ENCODE data around the gene USP40.
A peak's percentile ranks its signal among the peaks of the same experiment; 100 is the strongest.

USP40 gene

DNA sequence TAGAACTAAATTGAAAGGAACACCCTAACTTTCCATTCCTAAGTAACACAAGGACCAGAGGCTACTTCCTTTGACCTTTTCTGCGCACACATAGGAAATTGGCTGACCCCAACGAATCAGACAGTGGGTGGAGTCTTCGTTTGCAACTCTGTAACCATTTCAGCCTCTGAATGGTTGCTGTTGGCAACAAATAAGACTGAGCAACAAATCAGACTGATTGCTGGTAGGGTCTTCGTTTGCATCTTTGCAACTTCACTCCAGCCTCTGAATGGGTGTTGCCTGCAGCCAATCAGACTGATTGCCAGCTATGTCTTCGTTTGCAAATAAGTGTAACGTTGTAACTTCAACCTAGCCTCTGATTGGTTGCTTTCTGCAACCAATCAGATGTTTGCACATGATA lies 34.6 kb downstream of the USP40 start:
- peak; percentile 6 for DNase-seq (ENCODE audit: low read depth)
- TF ChIP-seq, protein P1, sequence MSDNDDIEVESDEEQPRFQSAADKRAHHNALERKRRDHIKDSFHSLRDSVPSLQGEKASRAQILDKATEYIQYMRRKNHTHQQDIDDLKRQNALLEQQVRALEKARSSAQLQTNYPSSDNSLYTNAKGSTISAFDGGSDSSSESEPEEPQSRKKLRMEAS (IDR thresholded peaks at IDR 0.05; ENCODE audit: low read depth, low read length) = no peak
- TF ChIP-seq POLR2A (IDR thresholded peaks at IDR 0.05; ENCODE audit: extremely low read depth, insufficient read length) = no peak
- TF ChIP-seq, protein P2, sequence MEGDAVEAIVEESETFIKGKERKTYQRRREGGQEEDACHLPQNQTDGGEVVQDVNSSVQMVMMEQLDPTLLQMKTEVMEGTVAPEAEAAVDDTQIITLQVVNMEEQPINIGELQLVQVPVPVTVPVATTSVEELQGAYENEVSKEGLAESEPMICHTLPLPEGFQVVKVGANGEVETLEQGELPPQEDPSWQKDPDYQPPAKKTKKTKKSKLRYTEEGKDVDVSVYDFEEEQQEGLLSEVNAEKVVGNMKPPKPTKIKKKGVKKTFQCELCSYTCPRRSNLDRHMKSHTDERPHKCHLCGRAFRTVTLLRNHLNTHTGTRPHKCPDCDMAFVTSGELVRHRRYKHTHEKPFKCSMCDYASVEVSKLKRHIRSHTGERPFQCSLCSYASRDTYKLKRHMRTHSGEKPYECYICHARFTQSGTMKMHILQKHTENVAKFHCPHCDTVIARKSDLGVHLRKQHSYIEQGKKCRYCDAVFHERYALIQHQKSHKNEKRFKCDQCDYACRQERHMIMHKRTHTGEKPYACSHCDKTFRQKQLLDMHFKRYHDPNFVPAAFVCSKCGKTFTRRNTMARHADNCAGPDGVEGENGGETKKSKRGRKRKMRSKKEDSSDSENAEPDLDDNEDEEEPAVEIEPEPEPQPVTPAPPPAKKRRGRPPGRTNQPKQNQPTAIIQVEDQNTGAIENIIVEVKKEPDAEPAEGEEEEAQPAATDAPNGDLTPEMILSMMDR (IDR thresholded peaks at IDR 0.05; ENCODE audit: low read depth, low read length) = no peak
- TF ChIP-seq MYC (IDR thresholded peaks at IDR 0.05; ENCODE audit: low read depth, low read length) = no peak
- H3K4me3 ChIP-seq (ENCODE audit: low read depth, low read length) = no peak overlapping the region

DNA sequence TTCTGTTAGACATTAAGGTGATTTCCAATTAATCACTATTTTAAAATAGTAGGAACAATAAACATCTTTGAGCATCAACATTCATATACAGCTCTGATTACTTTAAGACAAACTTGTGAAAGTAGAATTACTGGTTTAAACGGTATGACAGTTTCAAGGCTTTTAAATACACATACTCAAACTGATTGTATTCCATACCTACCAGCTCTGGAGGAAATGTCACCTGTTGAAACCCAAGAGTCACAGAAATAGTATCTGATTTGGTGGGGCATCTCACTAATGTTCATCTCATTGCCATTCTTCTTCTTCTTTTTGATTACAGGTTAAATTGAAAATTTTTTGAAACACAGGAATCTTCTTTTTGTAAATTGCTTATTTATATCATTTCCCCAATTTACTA lies 36.2 kb downstream of the USP40 start:
- DNase-seq (ENCODE audit: low read depth) = no peak
- no peak for TF ChIP-seq POLR2A (IDR thresholded peaks at IDR 0.05; ENCODE audit: extremely low read depth, insufficient read length)
- TF ChIP-seq, protein P1 (IDR thresholded peaks at IDR 0.05; ENCODE audit: low read depth, low read length) = no peak
- H3K4me3 ChIP-seq (ENCODE audit: low read depth, low read length) = no peak overlapping the region

DNA sequence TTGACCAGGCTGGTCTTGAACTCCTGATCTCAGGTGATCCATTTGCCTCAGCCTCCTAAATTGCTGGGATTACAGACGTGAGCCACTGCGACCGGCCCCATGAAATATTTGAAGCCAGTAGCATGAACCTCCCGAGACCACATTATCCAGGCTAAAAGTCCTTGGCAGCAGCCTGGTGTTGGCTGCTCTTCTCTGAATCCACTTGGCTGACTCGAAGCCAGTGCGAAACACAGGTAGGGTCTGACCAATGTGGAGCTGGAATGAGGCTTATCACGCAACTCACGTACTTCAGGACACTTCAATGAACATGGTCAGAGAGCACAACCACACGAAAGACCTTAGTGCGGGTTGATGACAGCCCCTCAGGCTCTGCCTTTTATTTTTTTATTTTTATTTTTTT lies 38.4 kb downstream of the USP40 start:
- no peak for DNase-seq (ENCODE audit: low read depth)
- H3K4me3 ChIP-seq (ENCODE audit: low read depth, low read length) = no peak overlapping the region
- TF ChIP-seq, protein P2 (IDR thresholded peaks at IDR 0.05; ENCODE audit: low read depth, low read length) = no peak
- no peak for TF ChIP-seq POLR2A (IDR thresholded peaks at IDR 0.05; ENCODE audit: extremely low read depth, insufficient read length)
- TF ChIP-seq, protein P1 (IDR thresholded peaks at IDR 0.05; ENCODE audit: low read depth, low read length) = no peak
- no peak for TF ChIP-seq MYC (IDR thresholded peaks at IDR 0.05; ENCODE audit: low read depth, low read length)

DNA sequence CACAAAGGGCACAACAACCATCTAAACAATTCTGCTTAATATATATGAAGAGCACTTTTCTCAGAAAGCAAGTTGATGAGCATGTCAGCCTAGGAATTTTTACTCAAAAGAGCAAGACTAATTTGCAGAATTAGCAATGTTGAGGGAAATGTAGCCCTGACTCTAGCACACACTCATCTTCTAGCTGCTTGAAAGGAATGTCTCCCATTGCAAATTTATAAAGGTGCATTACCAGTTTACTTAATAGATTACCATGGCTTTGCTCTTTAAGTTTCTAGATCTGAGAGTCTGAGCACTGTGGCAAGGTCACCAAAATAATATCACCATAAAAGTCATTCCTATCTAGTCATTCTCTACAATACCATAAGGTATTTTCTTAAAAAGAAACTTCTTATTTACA lies 40.8 kb downstream of the USP40 start:
- DNase-seq (ENCODE audit: low read depth) = no peak
- TF ChIP-seq MYC (IDR thresholded peaks at IDR 0.05; ENCODE audit: low read depth, low read length) = no peak
- TF ChIP-seq, protein P1 (IDR thresholded peaks at IDR 0.05; ENCODE audit: low read depth, low read length) = no peak
- TF ChIP-seq, protein P2 (IDR thresholded peaks at IDR 0.05; ENCODE audit: low read depth, low read length) = no peak
- TF ChIP-seq POLR2A (IDR thresholded peaks at IDR 0.05; ENCODE audit: extremely low read depth, insufficient read length) = no peak

DNA sequence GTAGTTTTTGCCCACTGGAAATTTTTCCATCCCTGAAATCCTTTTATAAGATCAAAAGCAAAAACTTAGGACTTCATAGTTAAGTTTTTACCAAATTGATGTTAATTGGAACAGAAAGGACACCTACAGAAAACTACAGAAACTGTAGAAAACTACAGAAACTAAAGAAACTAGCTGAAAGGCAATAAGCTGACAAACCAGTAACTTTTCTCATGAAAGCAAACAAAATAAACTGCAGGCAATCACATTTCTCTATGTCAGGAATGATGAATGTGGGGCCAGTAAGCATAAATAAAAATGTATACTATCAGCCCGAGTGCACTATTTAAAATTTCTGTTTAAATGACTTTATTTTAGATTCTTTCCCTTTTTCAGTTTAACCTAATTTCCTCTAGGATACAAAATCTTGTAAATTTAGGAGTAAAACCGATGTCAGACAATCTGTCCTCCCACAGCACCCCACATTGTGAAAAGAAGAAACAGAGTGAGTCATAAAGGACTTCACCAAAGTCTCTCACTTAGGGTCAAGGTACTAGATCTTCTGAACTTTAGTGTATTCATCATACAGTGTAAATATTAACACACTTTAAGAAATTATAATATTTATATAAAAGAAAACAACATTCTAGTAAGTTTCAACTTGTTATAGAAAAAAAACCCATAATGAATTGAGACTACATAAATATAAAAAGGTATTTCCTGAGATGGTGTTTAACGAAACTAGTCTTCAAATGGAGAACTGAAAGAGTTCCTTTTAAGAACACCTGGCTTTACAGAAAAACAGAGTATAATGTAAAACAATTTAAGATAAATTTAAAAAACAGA lies 46.6 kb downstream of the USP40 start:
- H3K4me3 ChIP-seq (ENCODE audit: low read depth, low read length) = no peak overlapping the region
- TF ChIP-seq, protein P2 (IDR thresholded peaks at IDR 0.05; ENCODE audit: low read depth, low read length) = no peak
- TF ChIP-seq POLR2A (IDR thresholded peaks at IDR 0.05; ENCODE audit: extremely low read depth, insufficient read length) = no peak
- TF ChIP-seq MYC (IDR thresholded peaks at IDR 0.05; ENCODE audit: low read depth, low read length) = no peak
- peak; percentile 22 for DNase-seq (ENCODE audit: low read depth)

More for the DNA sequence above, 40.8 kb downstream of the USP40 start:
- no peak overlapping the region for H3K4me3 ChIP-seq (ENCODE audit: low read depth, low read length)

DNA sequence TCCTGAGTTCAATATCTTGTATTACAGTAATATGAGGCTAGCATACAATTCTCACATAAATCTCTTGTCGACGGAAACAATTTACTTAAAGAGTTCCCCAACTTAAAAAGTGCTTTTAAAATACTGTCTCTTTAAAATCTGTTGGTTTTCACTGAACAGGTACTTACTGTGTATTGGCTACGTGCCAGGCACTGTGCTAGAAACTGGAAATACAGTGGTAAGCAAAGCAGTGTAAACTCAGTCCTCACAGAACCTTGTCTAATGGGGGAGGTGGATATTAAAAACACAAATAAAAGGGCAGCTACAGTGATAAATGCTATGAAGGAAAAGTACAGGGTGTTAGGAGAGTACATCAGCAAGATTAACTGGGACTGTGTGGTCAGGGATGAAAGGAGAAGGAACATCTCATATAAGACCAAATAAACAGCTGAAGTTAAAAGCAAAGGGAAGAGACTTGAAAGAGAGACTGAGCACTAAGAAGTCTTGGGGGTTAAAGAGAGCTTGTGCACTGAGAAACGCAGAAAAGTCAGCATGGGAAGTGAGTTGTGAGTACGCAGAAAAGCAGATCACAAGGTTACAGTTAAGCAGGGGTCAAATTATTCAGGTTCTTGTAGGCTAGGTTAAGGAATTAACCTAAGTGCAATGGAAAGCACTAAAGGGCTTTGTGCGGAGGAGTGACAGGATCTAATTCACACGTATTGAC lies 52.5 kb downstream of the USP40 start:
- no peak for DNase-seq (ENCODE audit: low read depth)
- no peak for TF ChIP-seq POLR2A (IDR thresholded peaks at IDR 0.05; ENCODE audit: extremely low read depth, insufficient read length)
- TF ChIP-seq MYC (IDR thresholded peaks at IDR 0.05; ENCODE audit: low read depth, low read length) = no peak
- TF ChIP-seq, protein P1 (IDR thresholded peaks at IDR 0.05; ENCODE audit: low read depth, low read length) = no peak
- TF ChIP-seq, protein P2 (IDR thresholded peaks at IDR 0.05; ENCODE audit: low read depth, low read length) = no peak
- no peak overlapping the region for H3K4me3 ChIP-seq (ENCODE audit: low read depth, low read length)

Data from NB4 (cell line).